ENCODE measurements around the gene PCK2. TPM values are rescaled to one million over a fixed set of nuclear protein-coding genes. Genes with fewer than 3 reads are reported as not detected.

PCK2 gene
- total RNA-seq (2021; fragmentation: NEBNext Ultra II Directional; extraction: Animal tissue kit (Norgen Biotek cat#: 25700)) (79.3 and 81.9 TPM in 2 replicates), polyA plus RNA-seq (2011; rRNA removed) (115 and 221 TPM in 2 replicates), polyA minus RNA-seq (2011; rRNA and poly(A)+ RNA removed) (75.2 and 96.9 TPM in 2 replicates)
- polyA plus RNA-seq (2011; cell fraction: cytosol; rRNA removed): 165 TPM
- 263 TPM for polyA plus RNA-seq (2011; cell fraction: nucleus; rRNA removed)
- 63.9 to 105 TPM (median 99.4 TPM) in 4 replicates for polyA plus RNA-seq (2012, experiment 1 of 2)
- polyA plus RNA-seq (2012, experiment 2 of 2): 105 TPM
- polyA plus RNA-seq (2013, experiment 1 of 2): 67.3 TPM
- polyA plus RNA-seq (2013, experiment 2 of 2): 67.0 TPM
- 79.0 TPM for polyA minus RNA-seq (2011; cell fraction: cytosol; rRNA and poly(A)+ RNA removed)
- polyA minus RNA-seq (2011; cell fraction: nucleus; rRNA and poly(A)+ RNA removed): 63.1 TPM
- long read RNA-seq, experiment 1, transcript PCK2-201 (10 exons, 2,357 nt): major isoform, 17 of 63 reads
- long read RNA-seq, experiment 1, partial matches to known transcripts: 31 of 63 reads
- long read RNA-seq, experiment 1, other reads (novel, unspliced or antisense): 12 of 63 reads
- long read RNA-seq, experiment 2, transcript PCK2-201 (10 exons, 2,357 nt): major isoform, 39 of 57 reads
- long read RNA-seq, experiment 2, partial matches to known transcripts: 7 of 57 reads
- long read RNA-seq, experiment 2, other reads (novel, unspliced or antisense): 11 of 57 reads

DNA sequence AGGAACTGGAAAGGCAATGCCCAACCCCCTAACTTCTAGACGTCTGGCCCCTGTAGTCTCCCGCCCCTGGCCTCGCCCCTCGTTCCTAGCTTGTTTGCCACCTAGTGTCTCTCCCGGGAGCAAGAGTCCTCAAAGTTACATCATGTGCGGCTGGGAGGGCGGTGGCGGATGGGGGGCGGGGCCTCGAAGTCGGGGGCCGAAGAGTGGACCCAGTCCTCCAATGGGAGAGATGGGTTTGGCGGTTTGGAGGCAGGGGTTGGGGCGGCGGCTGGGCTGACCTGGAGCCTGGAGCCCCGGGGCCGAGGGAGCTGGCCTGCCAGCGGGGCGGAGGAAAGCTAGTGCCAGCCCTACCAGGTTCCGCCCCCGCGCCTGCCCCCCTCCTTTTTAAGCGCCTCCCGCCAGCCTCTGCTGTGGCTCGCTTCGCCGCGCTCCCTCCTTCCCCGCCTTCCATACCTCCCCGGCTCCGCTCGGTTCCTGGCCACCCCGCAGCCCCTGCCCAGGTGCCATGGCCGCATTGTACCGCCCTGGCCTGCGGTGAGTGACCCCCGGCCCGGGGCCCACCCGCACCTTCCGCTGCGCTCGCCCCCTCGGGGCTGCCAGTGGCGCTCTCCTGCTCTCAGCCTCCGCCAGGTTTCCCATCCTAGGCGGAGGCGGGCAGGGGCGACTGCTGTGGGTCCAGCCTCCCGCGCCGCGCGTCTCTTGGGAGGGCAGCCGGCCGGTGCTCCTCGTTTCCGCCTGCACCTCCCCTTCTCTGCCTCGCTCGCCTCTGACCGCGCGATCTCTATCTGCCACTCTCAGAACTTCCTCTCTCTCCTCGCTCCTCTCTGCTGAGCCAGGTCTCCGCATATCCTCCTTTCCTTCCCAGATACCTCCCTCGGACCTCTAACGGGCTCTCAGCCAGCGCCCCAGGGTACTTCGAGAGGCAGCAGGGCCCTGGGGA is at the start of gene PCK2:
Gene PCK2, plus strand, starts transcription at position 411 of the 940 bp plus-strand sequence. Its CDS starts 95 bp downstream, at position 506.
- 2% methylated on average over 33 of the region's 68 CpGs; no CpG with 5 or more reads in 1 of the 2 experiments for WGBS, 2 experiments (ENCODE audit: extremely low coverage in 1 of 2, insufficient coverage in 1 of 2, insufficient read length in 1 of 2, insufficient replicate concordance in 2 of 2, low coverage in 1 of 2, low lambda C conversion rate in 2 of 2, missing lambda C conversion rate in 1 of 2)
- H2BK15ac ChIP-seq (ENCODE audit: low read length): peak within 1 kb of the TSS; percentile 99; the same call in 1 of the 2 replicates
- H3K4me1 ChIP-seq (replicated peaks in 1 of 4; ENCODE audit: control insufficient read depth in 3 of 4, insufficient read depth in 4 of 4, low read length in 3 of 4): peaks cover 5 to 13% (median 9%) of the 10 kb centered on the region in 4 experiments
- FAIRE-seq (no peak), DNase-seq (ENCODE audit: low read depth in 1 of 2, low spot score in 2 of 2) (peak; percentile 93 to 95)
- H3K14ac ChIP-seq (ENCODE audit: insufficient read length): no peak within 1 kb of the TSS
- peak within 1 kb of the TSS; percentile 98 for H2AFZ ChIP-seq (ENCODE audit: low read length)
- H3K4ac ChIP-seq (replicated peaks; ENCODE audit: insufficient read length, low read depth, low read length): peak within 1 kb of the TSS; percentile 96
- H4K91ac ChIP-seq (replicated peaks; ENCODE audit: insufficient read length, low read length): peak within 1 kb of the TSS; percentile 93
- peak within 1 kb of the TSS; percentile 82 for H4K5ac ChIP-seq (ENCODE audit: insufficient read length, low read depth, low read length)
- peak within 1 kb of the TSS; percentile 89 for H3K27ac ChIP-seq (ENCODE audit: low read depth, low read length)
- H4K20me1 ChIP-seq (replicated peaks in 1 of 2; ENCODE audit: control insufficient read depth in 1 of 2, insufficient read depth in 2 of 2, low read length in 2 of 2): peaks cover 4 to 9% of the 10 kb centered on the region in 2 experiments
- H3K4me2 ChIP-seq (ENCODE audit: insufficient read depth in 1 of 2, low read depth in 2 of 2, low read length in 2 of 2): peak within 1 kb of the TSS; percentile 88 to 91
- peaks cover 3 to 21% (median 10%) of the 10 kb centered on the region in 4 experiments; a peak in 6 of 8 replicates for H3K36me3 ChIP-seq (ENCODE audit: control insufficient read depth in 2 of 4, insufficient read depth in 4 of 4, low read length in 3 of 4)
- H2BK5ac ChIP-seq (ENCODE audit: low read depth, low read length): peak within 1 kb of the TSS; percentile 99
- peak within 1 kb of the TSS; percentile 87 to 95 (median 90) for H3K9ac ChIP-seq (replicated peaks in 1 of 4; ENCODE audit: extremely low read depth in 1 of 4, low read depth in 3 of 4, low read length in 3 of 4)
- H3K23me2 ChIP-seq (ENCODE audit: low read depth, low read length): peaks cover 8% of the 10 kb centered on the region
- peak within 1 kb of the TSS; percentile 97 for H3K56ac ChIP-seq (replicated peaks; ENCODE audit: insufficient read length, low read depth, low read length)
- H3K4me3 ChIP-seq (ENCODE audit: extremely low read depth in 1 of 4, insufficient read depth in 2 of 4, low read depth in 3 of 4, low read length in 4 of 4): peak within 1 kb of the TSS; percentile 60 to 96 (median 84)
- peaks cover 5% of the 10 kb centered on the region for H3K79me1 ChIP-seq (ENCODE audit: low read depth, low read length)
- H4K8ac ChIP-seq (ENCODE audit: extremely low read depth, insufficient read depth, low read length): peak within 1 kb of the TSS; percentile 97
- peaks cover 0 to 21% of the 10 kb centered on the region in 2 experiments; a peak in 2 of 4 replicates for H3K79me2 ChIP-seq (ENCODE audit: control insufficient read depth in 1 of 2, insufficient read depth in 2 of 2, low read length in 2 of 2)
- peak within 1 kb of the TSS; percentile 19 for H3K23ac ChIP-seq (ENCODE audit: insufficient read length)
- peak within 1 kb of the TSS; percentile 100 for H2AK5ac ChIP-seq (ENCODE audit: low read depth, low read length)
- peak within 1 kb of the TSS; percentile 99 for H2BK12ac ChIP-seq (ENCODE audit: low read depth, low read length)
- peak within 1 kb of the TSS; percentile 86 for H2BK120ac ChIP-seq (replicated peaks; ENCODE audit: low read depth, low read length)
- no peaks in the 10 kb centered on the region for H3K27me3 ChIP-seq (replicated peaks in 1 of 4; ENCODE audit: control insufficient read depth in 3 of 4, extremely low read depth in 1 of 4, insufficient read depth in 3 of 4, low read length in 3 of 4)
- ChIA-PET CTCF (ENCODE audit: partially characterized antibody) (interaction anchor here (0.6 to 12.8 kb wide), 9 partner anchors 10 to 69 kb away, joined by 3 to 316 read pairs (median 8); partner anchors contain the start of genes CARMIL3, CPNE6, DCAF11 and NRL), POLR2A (ENCODE audit: partially characterized antibody) (interaction anchor here (0.8 to 23.9 kb wide), 32 partner anchors 11 to 544 kb away, joined by 3 to 626 read pairs (median 8); partner anchors contain the start of genes CARMIL3, CPNE6, DCAF11 and DHRS4L2)
- no peaks in the 10 kb centered on the region for H3K9me3 ChIP-seq (ENCODE audit: insufficient read depth in 2 of 2, low read depth in 1 of 2, low read length in 1 of 2)
- H2BK20ac ChIP-seq (ENCODE audit: low read length): peak within 1 kb of the TSS; percentile 99
- peak within 1 kb of the TSS; percentile 100 for H3K18ac ChIP-seq (ENCODE audit: extremely low read depth, low read length)
- TF ChIP-seq EP300 (IDR thresholded peaks at IDR 0.05; ENCODE audit: borderline replicate concordance in 1 of 2, low read depth in 2 of 2, low read length in 2 of 2): peak in 1 of 2 experiments; percentile 80; a peak in 1 of 3 replicates
- peak; percentile 87 to 97 for TF ChIP-seq POLR2A (IDR thresholded peaks at IDR 0.05; ENCODE audit: control extremely low read depth in 1 of 2, low read depth in 2 of 2, low read length in 2 of 2)
- peak; percentile 93; the same call in 1 of the 2 replicates for TF ChIP-seq EGR1 (IDR thresholded peaks at IDR 0.05; ENCODE audit: borderline replicate concordance, low read depth, low read length)
- peak; percentile 90 for TF ChIP-seq CEBPB (IDR thresholded peaks at IDR 0.05; ENCODE audit: low read depth, low read length)
- TF ChIP-seq SIN3A (conservative IDR thresholded peaks at IDR 0.05 in 1 of 2, IDR thresholded peaks at IDR 0.05 in 1 of 2; ENCODE audit: low read depth in 1 of 2, low read length in 2 of 2): 0 out of 4 replicates have a peak, but pooled peaks of 1 of the 2 experiments have one; percentile 18
- no peak for TF ChIP-seq SP4 (IDR thresholded peaks at IDR 0.05; ENCODE audit: low read length)
- TF ChIP-seq BCL11A (IDR thresholded peaks at IDR 0.05; ENCODE audit: low read depth in 2 of 2, low read length in 2 of 2): no peak

Data from H1 (cell line).